K562 (cell line): ENCODE results near the gene EFEMP2. TPM values are rescaled to one million over a fixed set of nuclear protein-coding genes. Genes with fewer than 3 reads are reported as not detected.

Experiments used
- ATF7 ChIP-seq: fragments of 450-650 bp; IDR thresholded peaks from 2 replicates; pipeline ENCODE4 v1.7.1; 2014; ENCODE audit warnings: mild to moderate bottlenecking, moderate library complexity
- CAMTA2 ChIP-seq: fragments of 250-450 bp; sonication (Bioruptor Pico); conservative IDR thresholded peaks from 2 replicates; pipeline ENCODE4 v1.5.1; 2022
- CBFA2T2 ChIP-seq: fragments of 450-650 bp; conservative IDR thresholded peaks from 2 replicates; pipeline ENCODE4 v1.6.1; 2017; ENCODE audit warnings: mild to moderate bottlenecking
- CBFB ChIP-seq: sonication (generic); formaldehyde crosslinking; IDR thresholded peaks from 2 replicates; pipeline ENCODE4 v1.4.0; 2020; ENCODE audit warnings: mild to moderate bottlenecking, missing genetic modification reagents
- CBX1 ChIP-seq: sonication (generic); IDR thresholded peaks from 2 replicates; pipeline ENCODE4 v1.6.1; 2016; ENCODE audit warnings: antibody characterized with exemption, low read depth, mild to moderate bottlenecking
- CREB5 ChIP-seq: fragments of 250-450 bp; sonication (Bioruptor Pico); IDR thresholded peaks from 2 replicates; pipeline ENCODE4 v1.5.0; 2020; ENCODE audit warnings: mild to moderate bottlenecking
- FOSL1 ChIP-seq: fragments of 200-800 bp; sonication (Bioruptor generic); conservative IDR thresholded peaks from 2 replicates; pipeline ENCODE4 v1.6.1; 2016; ENCODE audit warnings: missing genetic modification characterization, missing compliant biosample characterization
- FOXK1 ChIP-seq: sonication (generic); formaldehyde crosslinking; IDR thresholded peaks from 2 replicates; pipeline ENCODE4 v1.8.0; 2022; ENCODE audit warnings: missing genetic modification reagents, mild to moderate bottlenecking, borderline replicate concordance
- HIVEP1 ChIP-seq: fragments of 250-450 bp; sonication (Bioruptor Pico); IDR thresholded peaks from 2 replicates; pipeline ENCODE4 v1.4.0; 2020; ENCODE audit warnings: mild to moderate bottlenecking
- KAT7 ChIP-seq: sonication (generic); formaldehyde crosslinking; IDR thresholded peaks from 2 replicates; pipeline ENCODE4 v1.8.0; 2022; ENCODE audit warnings: missing genetic modification reagents, mild to moderate bottlenecking, borderline replicate concordance
- KDM4B ChIP-seq, 2 experiments: fragments of 450-650 bp in 1 of 2; sonication (generic) in 1 of 2; IDR thresholded peaks; 2 replicates each; pipeline ENCODE4 v1.6.1; 2016 to 2017; ENCODE audit warnings: borderline replicate concordance in 2 of 2, antibody characterized with exemption in 1 of 2, low read depth in 1 of 2, mild to moderate bottlenecking in 1 of 2
- NCOR1 ChIP-seq: fragments of 450-650 bp; IDR thresholded peaks from 2 replicates; pipeline ENCODE4 v1.6.1; 2016; ENCODE audit warnings: mild to moderate bottlenecking, moderate library complexity
- POLR2G ChIP-seq: fragments of 200-400 bp; formaldehyde crosslinking; IDR thresholded peaks from 2 replicates; pipeline ENCODE4 v1.6.1; 2017; ENCODE audit warnings: low read depth, mild to moderate bottlenecking, antibody characterized with exemption, low read length, moderate library complexity
- PTTG1 ChIP-seq: fragments of 450-650 bp; IDR thresholded peaks from 2 replicates; pipeline ENCODE4 v1.6.1; 2016; ENCODE audit warnings: low read depth, mild to moderate bottlenecking, missing genetic modification characterization, missing compliant biosample characterization
- RFX1 ChIP-seq: fragments of 450-650 bp; IDR thresholded peaks from 2 replicates; pipeline ENCODE4 v1.6.1; 2016; ENCODE audit warnings: mild to moderate bottlenecking, moderate library complexity
- RFX7 ChIP-seq: fragments of 250-450 bp; sonication (Bioruptor Pico); IDR thresholded peaks from 2 replicates; pipeline ENCODE4 v1.5.1; 2021; ENCODE audit warnings: mild to moderate bottlenecking
- SIN3B ChIP-seq: fragments of 450-650 bp; IDR thresholded peaks from 2 replicates; pipeline ENCODE4 v1.6.1; 2017; ENCODE audit warnings: low read depth, mild to moderate bottlenecking, moderate library complexity
- SRSF1 ChIP-seq: fragments of 200-400 bp; formaldehyde crosslinking; IDR thresholded peaks from 2 replicates; pipeline ENCODE4 v1.6.1; 2017; ENCODE audit warnings: mild to moderate bottlenecking, low read depth, low read length, moderate library complexity
- ZBTB5 ChIP-seq: fragments of 450-650 bp; IDR thresholded peaks from 2 replicates; pipeline ENCODE4 v1.6.1; 2017; ENCODE audit warnings: antibody characterized with exemption
- ZNF143 ChIP-seq: sonication (generic); formaldehyde crosslinking; IDR thresholded peaks from 2 replicates; pipeline ENCODE4 v1.9.0; 2022; ENCODE audit warnings: mild to moderate bottlenecking, missing genetic modification reagents
- ZNF583 ChIP-seq: fragments of 250-450 bp; sonication (Bioruptor Pico); IDR thresholded peaks from 2 replicates; pipeline ENCODE4 v1.4.0; 2020
- ZNF589 ChIP-seq: fragments of 200-800 bp; sonication (Bioruptor generic); IDR thresholded peaks from 2 replicates; pipeline ENCODE4 v1.6.1; 2016; ENCODE audit warnings: low read depth, missing genetic modification characterization, missing compliant biosample characterization
- polyA plus RNA-seq, 8 experiments: library from polyadenylated mRNA; depleted of rRNA in 4 of 8; stranded (reverse) in 5 of 8; unstranded in 3 of 8; fragments of >200 nt; fragmentation: Nextera tagmentation in 2 of 8; fragmentation: Illumina TruSeq in 1 of 8; extraction: Ambion mirVana in 2 of 8; extraction: Trizol in 1 of 8; gene quantifications; 2 replicates each; pipeline versions ENCODE4 v1.2.1 to v1.2.3, GENCODE V29; 2011 to 2014; ENCODE audit warnings: inconsistent platforms in 1 of 8, missing spikeins in 1 of 8
- total RNA-seq, 7 experiments: library from RNA; depleted of rRNA in 6 of 7; stranded (reverse); fragments of >200 nt in 6 of 7; fragmentation: Illumina TruSeq in 2 of 7; extraction: Trizol in 2 of 7; gene quantifications; 2 replicates each; pipeline versions ENCODE4 v1.2.1 to v1.2.3, GENCODE V29; 2011 to 2021; ENCODE audit warnings: low replicate concordance in 1 of 7
- TF ChIP-seq, protein P1 (sequence below): sonication (generic); formaldehyde crosslinking; IDR thresholded peaks from 2 replicates; pipeline ENCODE4 v1.9.0; 2022; ENCODE audit warnings: mild to moderate bottlenecking, missing genetic modification reagents

Gene EFEMP2
- total and polyA plus RNA-seq, 9 of the 15 experiments (the other 6 are each of a cell fraction or from before 2014, with no cell fraction given) = 0.07 to 2.9 (median 0.69) TPM; not detected in 1

GRCh38 chr11:65919141-65919572, 46.6 kb upstream of the EFEMP2 start, which contains the start of gene DRAP1 (continued):
- TF ChIP-seq ZBTB5 = no peak
- TF ChIP-seq CREB5 (CRISPR knock-in tag) = no peak
- TF ChIP-seq FOXK1 (CRISPR knock-in tag) = no peak
- TF ChIP-seq RFX1 = no peak
- TF ChIP-seq CBFA2T2 = no peak
- peak; percentile 72 for TF ChIP-seq NCOR1
- no peak for TF ChIP-seq RFX7
- TF ChIP-seq ZNF589 (CRISPR knock-in tag) = peak; percentile 57; the same call in 1 of the 2 replicates
- no peak for TF ChIP-seq PTTG1
- no peak for TF ChIP-seq ZNF583 (CRISPR knock-in tag)
- no peak; the same call in none of the 2 replicates for TF ChIP-seq CBX1
- TF ChIP-seq CAMTA2 (CRISPR knock-in tag) = 0 out of 2 replicates have a peak, but pooled peaks have one; percentile 68
- TF ChIP-seq ZNF143 (CRISPR knock-in tag) = no peak
- TF ChIP-seq ATF7 = peak; percentile 84
- peak; percentile 93 for TF ChIP-seq HIVEP1 (CRISPR knock-in tag)
- peak in 1 of 2 experiments; percentile 80; a peak in 1 of 4 replicates for TF ChIP-seq KDM4B (IDR thresholded peaks at IDR 0.05; ENCODE audit: borderline replicate concordance in 2 of 2, low read depth in 1 of 2)
- TF ChIP-seq, protein P1, sequence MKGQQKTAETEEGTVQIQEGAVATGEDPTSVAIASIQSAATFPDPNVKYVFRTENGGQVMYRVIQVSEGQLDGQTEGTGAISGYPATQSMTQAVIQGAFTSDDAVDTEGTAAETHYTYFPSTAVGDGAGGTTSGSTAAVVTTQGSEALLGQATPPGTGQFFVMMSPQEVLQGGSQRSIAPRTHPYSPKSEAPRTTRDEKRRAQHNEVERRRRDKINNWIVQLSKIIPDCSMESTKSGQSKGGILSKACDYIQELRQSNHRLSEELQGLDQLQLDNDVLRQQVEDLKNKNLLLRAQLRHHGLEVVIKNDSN = no peak
- TF ChIP-seq KAT7 (CRISPR knock-in tag) = peak; percentile 66; the same call in 1 of the 2 replicates
- no peak for TF ChIP-seq CBFB
- TF ChIP-seq SIN3B = peak; percentile 60; the same call in 1 of the 2 replicates
- TF ChIP-seq FOSL1 = no peak
- peak; percentile 78 for TF ChIP-seq POLR2G
- no peak for TF ChIP-seq SRSF1
